GM10266 (cell line): ENCODE results near the gene ACAP3.
A peak's percentile ranks its signal among the peaks of the same experiment; 100 is the strongest.

Source experiments
- DNase-seq: peaks from one replicate; pipeline ENCODE4 v3.0.0; 2012; ENCODE audit errors: extremely low spot score
- TF ChIP-seq, protein P1 (sequence below): IDR thresholded peaks from 2 replicates; pipeline ENCODE4 v1.5.1; 2012; ENCODE audit warnings: mild to moderate bottlenecking, low read depth; ENCODE audit not compliant: control insufficient read depth, insufficient read depth; ENCODE audit errors: missing control alignments

ACAP3 gene

DNA sequence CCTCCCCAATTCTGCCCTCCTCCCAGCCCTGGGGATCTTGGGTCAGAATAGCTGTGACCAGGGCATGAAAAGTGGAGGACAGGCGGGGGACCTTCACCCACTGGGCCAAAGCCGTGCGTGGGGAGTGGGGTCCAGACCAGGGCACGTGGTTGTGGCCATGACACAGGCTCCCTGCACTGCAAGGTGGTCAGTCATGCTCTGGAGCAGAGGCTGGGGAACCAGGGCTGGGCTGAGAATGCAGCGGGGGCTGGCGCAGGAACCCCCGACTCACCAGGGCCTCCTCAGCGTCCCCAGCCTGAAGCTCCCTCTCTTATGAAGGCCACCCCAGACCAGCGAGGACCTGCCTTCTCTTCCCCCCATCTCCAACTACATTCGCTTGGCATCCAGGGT is 38.8 kb upstream of the ACAP3 start:
- no peak for DNase-seq
- TF ChIP-seq, protein P1, sequence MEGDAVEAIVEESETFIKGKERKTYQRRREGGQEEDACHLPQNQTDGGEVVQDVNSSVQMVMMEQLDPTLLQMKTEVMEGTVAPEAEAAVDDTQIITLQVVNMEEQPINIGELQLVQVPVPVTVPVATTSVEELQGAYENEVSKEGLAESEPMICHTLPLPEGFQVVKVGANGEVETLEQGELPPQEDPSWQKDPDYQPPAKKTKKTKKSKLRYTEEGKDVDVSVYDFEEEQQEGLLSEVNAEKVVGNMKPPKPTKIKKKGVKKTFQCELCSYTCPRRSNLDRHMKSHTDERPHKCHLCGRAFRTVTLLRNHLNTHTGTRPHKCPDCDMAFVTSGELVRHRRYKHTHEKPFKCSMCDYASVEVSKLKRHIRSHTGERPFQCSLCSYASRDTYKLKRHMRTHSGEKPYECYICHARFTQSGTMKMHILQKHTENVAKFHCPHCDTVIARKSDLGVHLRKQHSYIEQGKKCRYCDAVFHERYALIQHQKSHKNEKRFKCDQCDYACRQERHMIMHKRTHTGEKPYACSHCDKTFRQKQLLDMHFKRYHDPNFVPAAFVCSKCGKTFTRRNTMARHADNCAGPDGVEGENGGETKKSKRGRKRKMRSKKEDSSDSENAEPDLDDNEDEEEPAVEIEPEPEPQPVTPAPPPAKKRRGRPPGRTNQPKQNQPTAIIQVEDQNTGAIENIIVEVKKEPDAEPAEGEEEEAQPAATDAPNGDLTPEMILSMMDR, result no peak

DNA sequence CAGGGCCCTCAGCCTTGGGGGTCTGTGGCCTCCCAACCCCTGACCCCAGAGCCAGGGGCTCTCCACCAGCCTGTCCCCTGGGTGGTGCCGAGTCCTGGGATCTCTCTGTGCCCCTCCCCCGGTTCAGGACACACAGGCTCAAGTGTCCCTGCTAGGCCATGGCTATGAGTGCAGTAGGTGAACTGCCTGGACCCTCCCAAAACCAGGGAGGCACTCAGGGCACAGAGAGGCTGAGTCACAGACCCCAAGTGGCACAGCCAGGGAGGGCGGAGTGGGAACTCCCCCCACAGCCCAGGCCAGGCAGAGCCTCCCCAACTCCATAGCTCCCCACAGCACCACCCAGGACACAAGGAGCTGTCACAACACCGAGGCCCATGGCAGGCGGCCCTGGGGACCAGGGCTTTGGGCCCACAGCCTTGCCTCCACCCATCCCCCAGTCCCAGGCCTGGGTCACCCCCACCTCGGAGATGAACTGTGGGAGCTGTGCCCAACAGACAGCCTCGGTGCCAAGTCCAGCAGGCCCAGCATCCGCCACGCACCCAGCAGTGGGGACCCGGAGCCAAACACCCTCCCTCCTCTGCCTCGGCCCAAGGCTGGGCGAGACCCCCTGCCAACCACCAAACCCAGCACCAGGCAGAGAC is 38.2 kb upstream of the ACAP3 start:
- TF ChIP-seq, protein P1, result no peak
- no peak for DNase-seq

DNA sequence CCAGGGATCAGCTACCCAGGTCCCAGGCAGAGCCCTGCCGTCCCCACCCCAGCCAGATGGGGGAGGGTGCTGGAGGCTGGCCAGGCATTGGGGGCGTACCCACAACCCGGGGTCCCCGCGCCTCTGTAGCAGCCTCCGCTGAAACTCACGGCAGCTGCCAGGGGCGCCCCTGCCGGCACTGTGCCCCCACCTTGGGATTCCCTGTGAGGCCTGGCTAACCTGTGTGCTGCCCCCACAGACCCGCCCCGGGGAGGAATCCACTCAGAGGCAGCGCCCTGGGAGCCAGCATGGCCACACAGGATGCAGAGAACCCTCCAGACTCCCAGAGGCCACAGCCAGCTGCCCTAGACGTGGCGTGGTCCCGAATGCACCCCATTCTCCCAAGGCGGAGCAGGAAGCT is 37.7 kb upstream of the ACAP3 start:
- TF ChIP-seq, protein P1, result no peak
- DNase-seq, result no peak

DNA sequence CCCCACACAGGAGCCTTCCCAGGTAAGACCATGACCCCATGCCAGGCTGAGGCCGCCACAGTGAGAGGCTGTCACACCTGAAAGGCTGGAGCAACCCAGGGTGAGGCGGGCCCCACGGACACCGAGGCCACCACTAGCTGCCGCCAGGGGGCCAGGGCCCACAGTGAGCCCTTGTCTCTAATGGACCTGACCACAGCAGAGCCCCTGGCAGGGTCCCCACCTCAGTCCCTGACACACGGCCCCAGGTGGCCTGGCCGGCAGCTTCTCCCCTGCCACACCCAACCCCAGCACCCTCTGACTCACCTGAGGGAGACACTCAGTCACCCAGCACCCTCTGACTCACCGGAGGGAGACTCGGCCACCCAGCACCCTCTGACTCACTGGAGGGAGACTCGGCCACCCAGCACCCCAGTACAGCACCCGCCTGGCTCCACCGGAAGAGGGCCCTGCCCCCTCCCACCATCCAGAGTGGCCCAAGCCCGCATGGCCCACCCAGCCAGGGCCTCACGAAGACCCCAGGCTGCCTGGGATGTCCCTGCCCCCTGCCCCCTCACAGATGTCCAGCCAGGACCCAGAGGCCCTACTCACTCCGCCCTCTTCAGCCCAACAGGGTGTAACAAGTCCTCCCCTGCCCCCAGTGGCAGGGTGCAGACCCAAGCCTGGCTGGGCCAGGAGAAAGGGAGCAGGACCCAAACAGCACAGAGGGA is 37.1 kb upstream of the ACAP3 start:
- DNase-seq, result no peak
- TF ChIP-seq, protein P1, result peak; percentile 12

DNA sequence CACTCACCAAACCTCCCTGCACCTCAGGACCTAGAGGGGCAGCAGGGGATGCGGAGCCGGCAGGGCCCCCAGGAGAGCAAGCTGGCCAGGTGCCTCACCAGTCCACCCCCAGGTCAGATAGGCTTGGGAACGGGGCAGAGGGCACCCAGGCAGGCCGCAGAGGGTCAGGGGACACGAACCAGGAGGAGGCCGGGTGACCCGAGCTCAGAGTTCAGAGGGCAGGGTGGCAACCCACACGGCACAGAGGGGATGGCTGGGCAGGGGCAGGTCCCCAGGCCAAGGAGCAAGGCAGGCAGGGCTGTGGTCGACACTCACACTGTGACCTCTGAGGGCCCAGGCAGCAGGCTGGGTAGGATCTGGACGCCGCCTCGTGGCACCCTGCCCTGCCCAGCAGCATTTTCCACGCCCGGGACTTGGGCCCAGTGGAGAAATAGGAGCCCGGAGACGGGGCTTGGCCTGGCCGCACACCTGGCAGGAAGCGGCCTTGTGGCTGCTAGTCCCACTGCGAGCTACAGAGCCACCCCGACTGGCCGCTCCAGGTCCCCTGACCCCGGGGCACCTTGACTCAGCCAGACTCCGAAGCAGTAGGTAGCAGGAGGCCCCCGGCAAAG is 36.2 kb upstream of the ACAP3 start:
- no peak for DNase-seq
- TF ChIP-seq, protein P1, result no peak

DNA sequence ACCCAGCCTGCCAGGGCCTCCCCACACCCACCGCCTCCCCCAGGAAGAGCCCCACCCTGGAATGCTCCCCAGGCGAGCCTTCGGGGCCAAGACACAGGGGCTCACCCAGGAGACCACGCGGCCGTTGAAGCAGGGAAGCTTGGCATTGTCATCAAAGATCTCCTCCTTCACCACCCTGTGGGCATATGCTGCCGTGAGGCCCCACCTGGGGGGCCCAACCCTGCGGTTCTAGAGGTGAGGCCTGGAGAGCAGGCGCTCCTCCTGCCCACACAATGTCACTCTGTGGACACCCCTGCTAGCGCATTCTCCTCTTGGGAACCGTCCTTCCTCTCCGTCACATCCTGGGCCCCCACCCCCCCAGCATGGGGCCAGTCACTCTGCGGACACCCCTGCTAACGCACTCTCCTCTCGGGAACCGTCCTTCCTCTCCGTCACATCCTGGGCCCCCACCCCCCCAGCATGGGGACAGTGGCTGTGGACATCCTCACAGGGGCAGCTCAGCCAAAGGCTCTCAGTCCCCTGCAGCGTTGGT is 34.9 kb upstream of the ACAP3 start:
- TF ChIP-seq, protein P1, result no peak
- no peak for DNase-seq
